Stimulated activated naive CD8-positive, alpha-beta T cell treated with anti-CD3 and anti-CD28 coated beads, Interleukin-15, amount 100 ng/mL, for 72 hours (primary cell): Measurements from ENCODE around the gene TYW1B.
"Not testable (repeated sequence)": the region's sequence is repeated elsewhere in the genome, so short reads cannot be mapped to it uniquely, and the experiment has no call there.

Experiments
- ATAC-seq: fragments of 150-1000 bp; cut with Tn5 transposase; 2 replicates; pipeline ENCODE4 v1.10.0; 2021; ENCODE audit warnings: mild to moderate bottlenecking, moderate library complexity
- DNase-seq, 2 donors: peaks; one replicate each; pipeline ENCODE4 v3.0.0; 2021 to 2022
- H3K27ac Mint-ChIP-seq, 2 donors: one replicate each; pipeline ENCODE4 v1.8.0; 2022; ENCODE audit warnings: mild to moderate bottlenecking in 2 of 2, mixed read lengths in 2 of 2, moderate library complexity in 2 of 2
- H3K27me3 Mint-ChIP-seq: one replicate; pipeline ENCODE4 v1.8.0; 2022; ENCODE audit warnings: mixed read lengths
- H3K4me1 Mint-ChIP-seq: one replicate; pipeline ENCODE4 v1.8.0; 2022; ENCODE audit warnings: mild to moderate bottlenecking, mixed read lengths
- H3K4me3 Mint-ChIP-seq, 2 donors: one replicate each; pipeline ENCODE4 v1.8.0; 2022; ENCODE audit warnings: mild to moderate bottlenecking in 2 of 2, mixed read lengths in 2 of 2, moderate library complexity in 1 of 2
- H3K9me3 Mint-ChIP-seq, 2 donors: one replicate each; pipeline ENCODE4 v1.8.0; 2022; ENCODE audit warnings: mixed read lengths in 2 of 2

Gene TYW1B

DNA sequence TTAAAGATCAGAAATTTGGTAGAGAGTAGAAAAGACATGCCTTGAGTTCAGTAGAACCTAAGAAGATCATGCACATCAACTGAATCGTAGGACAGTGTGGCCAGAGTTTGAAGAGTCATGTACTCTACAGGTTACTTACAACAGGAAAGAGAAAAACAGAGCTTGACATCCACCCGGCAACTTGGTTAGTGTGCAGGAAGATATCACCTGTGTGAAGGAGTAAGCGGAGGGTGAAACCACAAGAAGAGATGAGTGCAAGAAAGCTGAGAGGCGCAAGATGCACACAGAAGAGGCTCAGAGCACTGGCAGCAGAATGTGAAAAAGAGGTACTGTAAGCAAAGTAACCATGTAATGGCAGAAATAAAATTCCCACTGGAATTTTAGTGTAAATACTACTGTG is 179.4 kb downstream of the TYW1B start:
- not testable (repeated sequence) for H3K9me3 Mint-ChIP-seq, H3K27me3 Mint-ChIP-seq, H3K27ac Mint-ChIP-seq, DNase-seq, H3K4me1 Mint-ChIP-seq, H3K4me3 Mint-ChIP-seq, ATAC-seq

DNA sequence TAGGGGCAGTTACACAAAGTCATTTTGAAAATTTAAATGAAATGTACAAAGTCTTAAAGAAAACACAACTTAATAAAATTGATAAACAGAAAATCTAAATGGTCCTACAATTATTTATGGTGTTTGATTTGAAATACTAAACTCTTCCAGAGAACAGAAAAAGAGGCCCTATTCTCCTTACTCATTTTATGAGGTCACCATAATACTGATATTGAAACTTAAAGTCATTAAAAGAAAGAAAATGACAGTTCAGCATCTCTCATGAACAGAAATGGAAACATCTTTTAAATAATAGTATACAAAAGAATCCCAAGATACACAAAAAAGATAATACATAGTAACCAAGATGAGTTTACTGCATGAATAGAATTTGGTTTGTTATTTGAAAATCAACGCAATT is 184.3 kb downstream of the TYW1B start:
- H3K4me1 Mint-ChIP-seq, result peaks cover 11% of the 10 kb centered on the region
- not testable (repeated sequence) for H3K27me3 Mint-ChIP-seq, H3K4me3 Mint-ChIP-seq, DNase-seq, ATAC-seq, H3K9me3 Mint-ChIP-seq, H3K27ac Mint-ChIP-seq

DNA sequence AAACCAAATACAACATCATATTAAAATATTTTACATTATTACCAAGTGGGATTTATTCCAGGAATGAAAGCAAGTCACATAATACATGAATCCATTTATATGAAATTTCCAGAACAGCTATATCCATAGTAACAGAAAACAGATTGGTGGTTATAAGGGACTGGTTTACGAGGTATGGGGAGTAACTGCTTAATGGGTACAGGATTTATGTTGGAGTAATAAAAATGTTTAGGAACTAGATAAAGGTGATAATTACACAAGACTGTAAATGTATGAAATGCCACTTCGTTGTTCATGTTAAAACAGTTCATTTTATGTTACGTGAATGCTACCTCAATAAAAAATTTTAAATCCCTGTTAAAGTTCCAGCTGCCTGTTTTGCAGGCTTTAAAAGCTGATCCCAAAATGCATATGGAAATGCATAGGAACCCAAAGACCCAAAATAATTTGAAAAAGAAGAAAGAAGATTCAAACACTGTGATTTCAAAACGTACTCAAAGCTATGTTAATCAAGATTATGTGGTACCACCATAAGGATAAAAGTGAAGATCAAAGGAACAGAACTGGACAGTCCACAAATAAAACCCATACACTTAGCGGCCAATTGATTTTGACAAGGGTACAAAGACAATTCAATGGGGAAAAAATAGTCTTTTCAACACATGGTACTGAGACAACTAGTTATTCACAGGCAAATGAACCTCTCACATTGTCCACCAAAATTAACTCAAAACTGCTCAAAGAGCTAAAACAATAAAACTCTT is 186.3 kb downstream of the TYW1B start:
- H3K27ac Mint-ChIP-seq, result not testable (repeated sequence)

DNA sequence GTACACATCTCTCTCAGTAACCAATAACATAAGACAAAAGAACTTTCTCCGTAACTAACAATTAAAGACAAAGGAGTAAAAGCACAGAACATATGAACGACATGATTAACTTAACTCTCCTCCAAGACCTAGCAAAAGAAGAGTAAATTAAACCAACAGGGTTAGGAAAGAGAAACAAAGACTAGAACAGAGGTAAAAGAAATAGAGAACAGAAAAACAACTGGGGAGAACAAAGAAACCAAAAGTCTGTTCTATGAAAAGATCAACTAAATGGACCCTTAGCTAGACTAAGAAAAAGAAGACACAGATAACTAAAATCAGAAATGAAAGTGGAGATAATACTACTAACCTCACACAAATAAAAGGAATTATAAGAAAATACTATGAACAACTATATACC is 187.3 kb downstream of the TYW1B start:
- H3K4me1 Mint-ChIP-seq, H3K4me3 Mint-ChIP-seq: not testable (repeated sequence)

More for the DNA sequence above, 186.3 kb downstream of the TYW1B start:
- H3K4me3 Mint-ChIP-seq, H3K9me3 Mint-ChIP-seq, ATAC-seq, H3K4me1 Mint-ChIP-seq, DNase-seq, H3K27me3 Mint-ChIP-seq: not testable (repeated sequence)

DNA sequence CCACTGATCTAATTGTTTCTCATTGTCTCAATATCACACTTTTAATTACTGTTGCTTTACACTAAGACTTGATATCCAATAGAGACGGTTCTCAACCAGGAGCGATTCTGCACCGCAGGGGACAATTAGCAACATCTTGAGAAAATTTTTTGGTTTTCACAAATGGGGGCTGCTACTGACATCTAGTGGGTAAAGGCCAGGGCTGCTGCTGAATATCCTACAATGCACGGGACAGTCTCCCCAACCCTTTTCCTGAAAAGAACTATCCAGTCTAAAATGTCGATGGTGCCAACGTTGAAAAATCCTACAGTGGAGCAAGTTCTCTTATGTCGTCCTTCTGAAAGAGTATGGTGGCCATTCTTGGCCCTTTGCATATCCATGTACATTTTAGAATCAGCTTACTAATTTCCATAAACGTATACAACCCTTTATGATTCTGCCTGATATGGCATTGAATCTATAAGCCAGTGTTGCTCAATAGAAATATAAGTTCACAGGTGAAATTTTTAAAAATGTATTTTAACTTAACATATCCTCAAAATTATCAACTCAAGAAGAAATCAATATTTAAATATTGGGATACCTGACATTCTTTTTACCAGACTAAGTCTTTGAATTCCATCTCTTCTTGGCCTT is 192.6 kb downstream of the TYW1B start:
- H3K27me3 Mint-ChIP-seq, H3K4me1 Mint-ChIP-seq, H3K9me3 Mint-ChIP-seq, ATAC-seq, DNase-seq, H3K27ac Mint-ChIP-seq, H3K4me3 Mint-ChIP-seq: not testable (repeated sequence)

More for the DNA sequence above, 187.3 kb downstream of the TYW1B start:
- not testable (repeated sequence) for H3K27me3 Mint-ChIP-seq, H3K27ac Mint-ChIP-seq, H3K9me3 Mint-ChIP-seq, DNase-seq, ATAC-seq

DNA sequence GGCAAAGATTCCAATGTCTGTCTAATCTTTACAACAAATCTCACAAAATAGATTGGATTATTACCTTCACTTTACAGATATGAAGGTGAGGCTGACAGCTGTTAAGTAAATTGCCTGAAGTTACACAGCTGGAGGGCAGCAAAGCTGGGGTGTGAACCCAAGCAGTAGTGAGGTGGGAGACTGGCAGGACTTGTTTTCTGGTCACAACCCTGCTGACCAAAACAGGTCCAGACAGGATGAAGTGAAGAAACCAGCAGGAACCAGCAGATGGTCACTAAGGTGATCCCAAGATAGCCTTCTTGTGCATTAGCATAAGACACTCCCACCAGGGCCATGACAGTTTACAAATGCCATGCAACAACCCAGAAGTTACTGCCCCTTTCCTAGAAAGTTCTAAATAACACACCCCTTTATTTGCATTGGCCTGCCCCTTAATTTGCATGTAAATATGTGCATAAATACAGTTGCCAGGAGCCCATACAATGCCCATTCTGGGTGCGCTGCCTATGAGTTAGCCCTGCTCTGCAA is 195.2 kb downstream of the TYW1B start:
- not testable (repeated sequence) for H3K4me3 Mint-ChIP-seq, H3K27me3 Mint-ChIP-seq, DNase-seq, H3K27ac Mint-ChIP-seq, ATAC-seq, H3K9me3 Mint-ChIP-seq, H3K4me1 Mint-ChIP-seq

DNA sequence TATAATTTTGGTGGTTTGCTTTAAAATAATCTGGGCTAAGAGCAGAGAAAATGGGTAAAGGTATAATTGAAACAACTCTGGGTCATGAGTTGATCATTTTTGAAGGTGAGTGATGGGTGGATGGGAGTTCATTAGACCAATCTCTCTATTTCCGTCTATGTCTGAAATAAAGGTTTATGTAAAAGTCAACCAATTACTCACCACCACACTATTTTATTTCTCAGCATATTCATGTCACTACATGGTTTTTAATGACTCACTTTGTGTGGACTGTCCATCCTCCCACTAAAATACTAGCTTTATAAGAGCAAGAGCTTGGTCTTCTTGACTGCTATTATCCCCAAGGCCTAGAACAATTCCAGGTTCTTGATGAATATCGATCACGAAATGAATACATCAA is 199.6 kb downstream of the TYW1B start:
- not testable (repeated sequence) for H3K27me3 Mint-ChIP-seq, H3K27ac Mint-ChIP-seq, H3K4me1 Mint-ChIP-seq, DNase-seq, ATAC-seq, H3K4me3 Mint-ChIP-seq, H3K9me3 Mint-ChIP-seq

DNA sequence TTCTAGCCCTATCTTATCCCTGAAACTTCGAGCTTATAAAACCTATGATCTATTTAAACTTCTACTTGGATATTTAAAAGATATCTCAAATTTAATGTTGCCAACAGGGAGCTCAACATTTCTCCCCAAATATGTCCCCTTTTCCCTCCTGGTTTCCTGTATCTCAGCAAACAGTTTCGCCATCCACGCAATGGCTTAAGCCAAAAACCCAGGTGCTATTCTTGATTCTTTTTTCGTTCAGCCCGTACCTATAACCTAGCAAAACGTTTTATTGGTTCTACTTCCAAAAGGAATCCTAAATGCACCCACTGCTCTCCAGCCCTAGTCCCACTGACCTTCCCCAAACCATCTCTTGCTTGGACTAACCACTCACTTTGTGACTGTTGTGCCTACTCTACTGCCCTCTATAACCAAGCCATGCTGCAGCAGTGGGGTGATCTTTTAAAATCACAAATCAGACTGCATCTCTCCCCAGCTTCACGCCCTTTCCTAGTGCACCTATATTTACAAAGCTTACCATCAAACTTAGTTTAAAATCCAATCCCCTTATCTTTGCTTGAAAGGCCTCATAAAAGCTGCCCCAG is 201.5 kb downstream of the TYW1B start:
- H3K9me3 Mint-ChIP-seq, DNase-seq, H3K4me1 Mint-ChIP-seq, H3K4me3 Mint-ChIP-seq, H3K27me3 Mint-ChIP-seq, H3K27ac Mint-ChIP-seq, ATAC-seq: not testable (repeated sequence)

DNA sequence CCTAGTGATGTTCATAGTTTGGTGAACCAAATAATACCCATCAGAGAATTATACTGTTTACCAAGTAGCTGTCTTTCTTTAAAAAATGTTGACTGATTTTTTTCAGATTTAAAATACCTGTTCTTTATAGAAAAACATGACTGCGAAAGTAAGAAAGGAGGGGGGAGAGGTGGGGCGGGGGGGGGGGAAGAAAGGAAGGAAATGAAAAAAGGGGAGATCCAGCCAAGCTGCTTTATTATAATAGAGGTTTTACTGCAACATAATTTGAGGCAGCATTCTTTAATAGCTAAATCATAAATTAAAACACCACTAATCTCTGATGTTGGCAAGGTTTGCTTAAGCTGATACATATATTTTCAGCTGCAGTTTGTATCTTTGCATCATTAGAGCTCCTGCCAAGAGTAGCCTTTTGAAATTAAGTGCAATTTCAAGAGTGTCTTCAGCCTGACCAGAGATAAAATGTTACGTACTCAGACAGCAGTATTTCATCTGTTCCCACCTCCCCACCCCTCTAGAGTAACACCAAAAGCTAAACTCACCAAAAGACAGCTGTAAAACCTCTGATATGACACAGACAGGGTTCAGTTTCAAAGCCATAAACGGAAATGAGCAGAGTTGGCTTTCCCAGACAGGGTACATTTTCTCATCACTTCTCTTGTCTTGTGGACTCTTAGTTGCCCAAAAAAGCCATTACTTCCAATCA is 202.1 kb downstream of the TYW1B start:
- H3K27me3 Mint-ChIP-seq, H3K4me3 Mint-ChIP-seq, H3K9me3 Mint-ChIP-seq, H3K4me1 Mint-ChIP-seq, DNase-seq, H3K27ac Mint-ChIP-seq: not testable (repeated sequence)
- peak; percentile 77 for ATAC-seq

DNA sequence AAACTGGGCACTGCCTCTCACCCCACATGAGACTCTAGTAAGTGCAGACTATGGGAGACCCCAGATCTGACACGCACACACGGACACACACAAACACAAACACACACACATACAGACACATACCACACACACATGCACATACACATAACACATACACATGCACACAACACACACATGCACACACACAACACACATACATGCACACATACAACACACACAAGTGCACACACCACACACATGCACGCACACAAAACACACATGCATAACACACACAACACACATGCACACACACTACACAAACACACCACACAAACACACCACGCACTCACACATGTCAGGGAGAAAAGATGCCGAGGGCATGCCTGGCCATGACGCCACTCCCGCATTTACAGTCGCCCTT is 205.5 kb downstream of the TYW1B start:
- Mint-ChIP-seq H3K4me1 (peaks cover 9% of the 10 kb centered on the region), H3K27ac (no peak overlapping the region), H3K4me3 (no peak overlapping the region), H3K27me3 (no peaks in the 10 kb centered on the region), H3K9me3 (no peaks in the 10 kb centered on the region)
- DNase-seq (no peak), ATAC-seq (no peak)

DNA sequence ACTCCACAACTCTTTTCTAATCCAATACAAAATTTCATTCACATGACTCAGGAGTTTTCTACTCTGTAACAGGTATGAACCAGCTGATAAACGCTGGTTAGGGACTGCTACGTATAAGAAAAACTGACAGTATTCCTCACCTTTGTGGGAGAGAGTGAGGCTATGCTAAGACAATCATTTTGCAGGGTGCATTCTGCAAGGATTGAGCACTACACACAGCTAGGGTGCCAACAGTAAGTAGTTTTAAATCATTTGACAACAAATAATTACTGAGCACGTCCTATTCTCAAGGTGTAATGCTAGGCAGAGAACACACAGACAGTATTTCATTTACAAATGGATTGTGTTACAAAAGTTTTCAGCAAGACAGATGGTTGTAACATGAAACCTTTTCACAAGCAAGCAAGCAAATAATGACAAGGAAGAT is 206.2 kb downstream of the TYW1B start:
- not testable (repeated sequence) for H3K4me3 Mint-ChIP-seq, H3K9me3 Mint-ChIP-seq, H3K27me3 Mint-ChIP-seq, H3K27ac Mint-ChIP-seq, ATAC-seq, H3K4me1 Mint-ChIP-seq, DNase-seq

DNA sequence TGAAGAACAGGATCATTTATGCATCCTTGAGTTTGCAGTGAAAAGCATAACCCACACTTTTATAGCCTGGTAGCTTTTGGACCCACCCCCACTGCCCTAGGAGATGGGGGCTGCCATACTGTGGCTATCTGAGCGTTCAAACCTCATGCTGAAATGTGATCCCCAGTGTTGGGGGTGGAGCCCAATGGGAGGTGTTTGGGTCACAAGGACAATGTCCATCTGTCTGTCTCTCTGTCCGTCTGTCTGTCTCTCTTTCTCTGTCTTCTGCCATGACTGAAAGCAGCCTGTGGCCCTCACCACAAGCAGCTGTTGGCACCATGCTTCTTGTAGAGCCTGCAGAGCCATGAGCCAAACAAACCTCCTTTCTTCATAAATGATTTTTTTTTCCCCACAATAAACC is 207.1 kb downstream of the TYW1B start:
- not testable (repeated sequence) for H3K4me3 Mint-ChIP-seq, H3K4me1 Mint-ChIP-seq, H3K27me3 Mint-ChIP-seq, H3K9me3 Mint-ChIP-seq, ATAC-seq, H3K27ac Mint-ChIP-seq, DNase-seq

DNA sequence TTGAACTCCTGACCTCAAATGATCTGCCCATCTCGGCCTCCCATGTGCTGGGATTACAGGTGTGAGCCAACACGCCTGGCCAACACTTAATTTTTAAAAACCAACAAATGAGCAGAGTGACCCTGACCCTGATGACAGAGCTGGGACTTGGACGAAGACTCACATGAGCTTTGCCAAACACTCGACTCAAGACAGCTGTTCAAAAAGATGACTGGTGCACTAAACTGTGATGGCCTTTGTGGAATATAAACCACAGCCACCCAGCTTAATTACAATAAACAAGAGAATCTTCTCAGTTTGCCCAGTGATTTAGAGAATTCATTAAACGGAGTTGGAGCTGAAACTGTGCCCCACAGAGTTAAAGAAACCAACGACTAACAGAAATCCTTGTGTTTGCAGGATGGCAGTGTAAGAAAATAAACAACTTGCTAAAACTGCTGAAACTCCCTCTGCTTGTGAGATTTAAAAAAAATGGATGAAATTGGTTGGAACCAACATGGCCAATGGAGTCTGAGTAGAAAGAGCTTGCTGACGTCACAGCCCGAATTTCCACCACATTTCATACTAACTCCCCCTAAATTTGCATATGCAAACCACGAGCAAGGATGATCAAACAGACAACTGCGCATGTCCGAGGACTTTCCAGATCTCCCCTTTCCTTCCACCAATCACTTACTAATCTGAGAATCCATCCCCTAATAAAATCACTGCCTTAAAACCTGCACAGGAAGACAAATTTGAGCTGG is 209.4 kb downstream of the TYW1B start:
- H3K4me3 Mint-ChIP-seq, DNase-seq, ATAC-seq, H3K27me3 Mint-ChIP-seq, H3K4me1 Mint-ChIP-seq, H3K27ac Mint-ChIP-seq, H3K9me3 Mint-ChIP-seq: not testable (repeated sequence)

DNA sequence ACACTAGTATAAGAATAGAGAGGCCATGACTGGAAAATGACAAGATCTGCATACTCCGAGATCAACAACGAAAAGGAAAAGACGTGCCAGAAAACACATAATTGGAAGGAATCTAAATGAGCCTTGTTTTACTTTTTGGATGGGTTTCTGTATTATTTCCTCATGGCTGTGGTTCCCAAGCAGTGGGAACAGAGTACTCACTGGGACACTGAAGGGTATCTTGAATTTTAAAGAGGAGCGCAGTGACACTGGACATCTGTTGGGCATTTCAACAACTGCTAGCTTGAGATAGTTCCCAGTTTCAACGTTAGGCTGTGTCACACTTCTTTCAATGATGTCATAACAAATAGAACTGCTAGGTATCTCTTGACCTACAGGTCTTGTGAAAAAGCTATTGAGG is 218.2 kb downstream of the TYW1B start:
- not testable (repeated sequence) for H3K27me3 Mint-ChIP-seq, DNase-seq, H3K4me3 Mint-ChIP-seq, ATAC-seq, H3K4me1 Mint-ChIP-seq
- Mint-ChIP-seq H3K9me3 (peaks cover 6 to 14% of the 10 kb centered on the region in 2 donors), H3K27ac (peak overlapping the region in 1 of 2 donors; percentile 7)

DNA sequence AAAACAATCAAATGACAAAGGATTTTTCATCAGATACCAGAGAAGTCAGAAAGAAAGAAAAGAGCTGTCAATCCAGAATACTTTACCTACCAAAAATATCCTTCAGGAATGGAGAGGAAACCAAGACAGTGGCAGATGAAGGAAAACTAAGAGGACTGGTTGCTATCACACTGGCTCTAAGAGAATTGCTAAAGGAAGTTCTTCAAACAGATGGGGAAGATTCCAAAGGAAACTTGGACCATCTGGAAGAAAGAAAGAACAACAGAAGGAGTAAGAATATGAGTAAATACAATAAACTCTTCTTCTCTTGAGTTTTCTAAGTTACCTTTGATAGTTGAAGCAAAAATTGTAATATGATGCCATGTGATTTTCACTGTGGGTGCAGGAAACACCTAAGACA is 220.0 kb downstream of the TYW1B start:
- not testable (repeated sequence) for DNase-seq, H3K27me3 Mint-ChIP-seq, H3K27ac Mint-ChIP-seq, H3K4me1 Mint-ChIP-seq, ATAC-seq, H3K4me3 Mint-ChIP-seq
- H3K9me3 Mint-ChIP-seq, result peaks cover 6 to 14% of the 10 kb centered on the region in 2 donors
